ENCODE measurements around the gene FAM228B. TPM values are rescaled to one million over a fixed set of nuclear protein-coding genes. Genes with fewer than 3 reads are reported as not detected.

The FAM228B gene
- total and polyA plus RNA-seq, 9 of the 15 experiments (the other 6 are each of a cell fraction or from before 2014, with no cell fraction given), result 1.1 to 3.7 (median 2.6) TPM

DNA sequence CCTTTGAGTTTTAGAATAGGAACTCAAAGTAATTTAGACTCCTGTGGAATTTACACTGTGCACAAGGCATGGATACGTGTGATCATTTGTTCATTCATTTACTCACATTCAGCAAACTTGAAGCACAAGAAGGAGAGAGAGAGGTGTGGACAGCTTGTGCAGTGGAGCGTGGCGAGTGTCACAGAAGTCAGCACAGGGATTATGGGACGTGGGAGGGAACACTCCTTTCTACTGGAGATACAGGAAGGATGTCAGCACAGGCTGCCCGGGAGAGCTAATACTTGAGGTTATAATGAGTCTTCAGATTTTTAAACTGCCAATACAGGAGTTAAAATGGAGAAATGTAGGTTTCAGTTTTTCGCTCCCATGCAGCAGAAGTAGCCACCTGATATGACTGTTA, 58.6 kb downstream of the FAM228B start (continued):
- TF ChIP-seq, protein P1, sequence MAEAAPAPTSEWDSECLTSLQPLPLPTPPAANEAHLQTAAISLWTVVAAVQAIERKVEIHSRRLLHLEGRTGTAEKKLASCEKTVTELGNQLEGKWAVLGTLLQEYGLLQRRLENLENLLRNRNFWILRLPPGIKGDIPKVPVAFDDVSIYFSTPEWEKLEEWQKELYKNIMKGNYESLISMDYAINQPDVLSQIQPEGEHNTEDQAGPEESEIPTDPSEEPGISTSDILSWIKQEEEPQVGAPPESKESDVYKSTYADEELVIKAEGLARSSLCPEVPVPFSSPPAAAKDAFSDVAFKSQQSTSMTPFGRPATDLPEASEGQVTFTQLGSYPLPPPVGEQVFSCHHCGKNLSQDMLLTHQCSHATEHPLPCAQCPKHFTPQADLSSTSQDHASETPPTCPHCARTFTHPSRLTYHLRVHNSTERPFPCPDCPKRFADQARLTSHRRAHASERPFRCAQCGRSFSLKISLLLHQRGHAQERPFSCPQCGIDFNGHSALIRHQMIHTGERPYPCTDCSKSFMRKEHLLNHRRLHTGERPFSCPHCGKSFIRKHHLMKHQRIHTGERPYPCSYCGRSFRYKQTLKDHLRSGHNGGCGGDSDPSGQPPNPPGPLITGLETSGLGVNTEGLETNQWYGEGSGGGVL (CRISPR knock-in tag; IDR thresholded peaks at IDR 0.05), result no peak
- no peak for TF ChIP-seq NCOA2 (IDR thresholded peaks at IDR 0.05; ENCODE audit: partially characterized antibody in 2 of 2)
- no peak for TF ChIP-seq SMC3 (conservative IDR thresholded peaks at IDR 0.05; ENCODE audit: insufficient read depth, low read depth, low read length)
- no peak for TF ChIP-seq CEBPZ (IDR thresholded peaks at IDR 0.05; ENCODE audit: borderline replicate concordance, low read depth, low read length)
- TF ChIP-seq, protein P2, sequence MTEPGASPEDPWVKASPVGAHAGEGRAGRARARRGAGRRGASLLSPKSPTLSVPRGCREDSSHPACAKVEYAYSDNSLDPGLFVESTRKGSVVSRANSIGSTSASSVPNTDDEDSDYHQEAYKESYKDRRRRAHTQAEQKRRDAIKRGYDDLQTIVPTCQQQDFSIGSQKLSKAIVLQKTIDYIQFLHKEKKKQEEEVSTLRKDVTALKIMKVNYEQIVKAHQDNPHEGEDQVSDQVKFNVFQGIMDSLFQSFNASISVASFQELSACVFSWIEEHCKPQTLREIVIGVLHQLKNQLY (CRISPR knock-in tag; conservative IDR thresholded peaks at IDR 0.05), result no peak
- no peak for TF ChIP-seq EP300 (IDR thresholded peaks at IDR 0.05; ENCODE audit: low read length)
- TF ChIP-seq, protein P3, sequence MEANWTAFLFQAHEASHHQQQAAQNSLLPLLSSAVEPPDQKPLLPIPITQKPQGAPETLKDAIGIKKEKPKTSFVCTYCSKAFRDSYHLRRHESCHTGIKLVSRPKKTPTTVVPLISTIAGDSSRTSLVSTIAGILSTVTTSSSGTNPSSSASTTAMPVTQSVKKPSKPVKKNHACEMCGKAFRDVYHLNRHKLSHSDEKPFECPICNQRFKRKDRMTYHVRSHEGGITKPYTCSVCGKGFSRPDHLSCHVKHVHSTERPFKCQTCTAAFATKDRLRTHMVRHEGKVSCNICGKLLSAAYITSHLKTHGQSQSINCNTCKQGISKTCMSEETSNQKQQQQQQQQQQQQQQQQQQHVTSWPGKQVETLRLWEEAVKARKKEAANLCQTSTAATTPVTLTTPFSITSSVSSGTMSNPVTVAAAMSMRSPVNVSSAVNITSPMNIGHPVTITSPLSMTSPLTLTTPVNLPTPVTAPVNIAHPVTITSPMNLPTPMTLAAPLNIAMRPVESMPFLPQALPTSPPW (CRISPR knock-in tag; IDR thresholded peaks at IDR 0.05), result no peak
- TF ChIP-seq ARID3B (CRISPR knock-in tag; IDR thresholded peaks at IDR 0.05; ENCODE audit: borderline replicate concordance), result no peak
- no peak for TF ChIP-seq HNRNPUL1 (IDR thresholded peaks at IDR 0.05; ENCODE audit: low read length)
- TF ChIP-seq FOXK2 (conservative IDR thresholded peaks at IDR 0.05 in 1 of 2, IDR thresholded peaks at IDR 0.05 in 1 of 2; ENCODE audit: low read depth in 2 of 2), result no peak
- no peak for TF ChIP-seq STAT5A (IDR thresholded peaks at IDR 0.05; ENCODE audit: borderline replicate concordance, low read length)
- no peak for TF ChIP-seq IFI16 (CRISPR knock-in tag; IDR thresholded peaks at IDR 0.05)
- no peak for TF ChIP-seq SIN3B (IDR thresholded peaks at IDR 0.05; ENCODE audit: low read depth)
- TF ChIP-seq FOXA1 (IDR thresholded peaks at IDR 0.05; ENCODE audit: borderline replicate concordance), result no peak
- TF ChIP-seq PHF21A (IDR thresholded peaks at IDR 0.05; ENCODE audit: borderline replicate concordance, low read depth), result no peak
- TF ChIP-seq HIVEP1 (CRISPR knock-in tag; IDR thresholded peaks at IDR 0.05), result no peak
- TF ChIP-seq POLR3A (IDR thresholded peaks at IDR 0.05; ENCODE audit: borderline replicate concordance, extremely low read depth, insufficient read depth, insufficient read length), result no peak
- no peak for TF ChIP-seq POLR2AphosphoS5 (IDR thresholded peaks at IDR 0.05; ENCODE audit: control insufficient read depth, insufficient read depth, low read depth, low read length)
- TF ChIP-seq BCOR (IDR thresholded peaks at IDR 0.05), result no peak
- TF ChIP-seq PPARD (CRISPR knock-in tag; IDR thresholded peaks at IDR 0.05), result no peak
